Jurkat, Clone E6-1 (cell line): Measurements from ENCODE around the gene IL15RA.

Source experiments
- DNase-seq: peaks from one replicate; pipeline ENCODE4 v3.0.0-alpha.2; 2011; ENCODE audit warnings: low read depth, low spot score
- H3K4me3 ChIP-seq: 2 replicates; pipeline ENCODE4 v1.5.1; 2011; ENCODE audit warnings: mild to moderate bottlenecking, low read length, control low read depth, moderate library complexity

IL15RA gene

DNA sequence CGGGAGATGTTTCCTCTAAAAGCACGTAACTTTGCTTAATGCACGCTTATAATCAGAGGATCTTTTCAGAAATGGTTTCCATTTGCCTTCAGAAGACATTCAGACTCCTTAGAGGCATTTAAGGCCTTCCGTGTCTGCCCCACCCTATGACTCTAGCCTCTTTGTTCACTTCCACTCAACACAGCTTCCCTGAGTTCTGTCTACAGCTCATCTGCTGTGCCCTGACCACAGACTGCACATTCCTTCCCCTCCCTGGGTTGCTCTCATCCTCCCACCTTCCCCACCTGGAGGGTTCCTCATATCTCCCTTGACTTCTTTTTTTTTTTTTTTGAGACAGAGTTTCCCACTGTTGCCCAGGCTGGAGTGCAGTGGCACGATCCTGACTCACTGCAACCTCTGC lies 70.7 kb downstream of the IL15RA start:
- no peak for DNase-seq
- H3K4me3 ChIP-seq, result no peak overlapping the region

DNA sequence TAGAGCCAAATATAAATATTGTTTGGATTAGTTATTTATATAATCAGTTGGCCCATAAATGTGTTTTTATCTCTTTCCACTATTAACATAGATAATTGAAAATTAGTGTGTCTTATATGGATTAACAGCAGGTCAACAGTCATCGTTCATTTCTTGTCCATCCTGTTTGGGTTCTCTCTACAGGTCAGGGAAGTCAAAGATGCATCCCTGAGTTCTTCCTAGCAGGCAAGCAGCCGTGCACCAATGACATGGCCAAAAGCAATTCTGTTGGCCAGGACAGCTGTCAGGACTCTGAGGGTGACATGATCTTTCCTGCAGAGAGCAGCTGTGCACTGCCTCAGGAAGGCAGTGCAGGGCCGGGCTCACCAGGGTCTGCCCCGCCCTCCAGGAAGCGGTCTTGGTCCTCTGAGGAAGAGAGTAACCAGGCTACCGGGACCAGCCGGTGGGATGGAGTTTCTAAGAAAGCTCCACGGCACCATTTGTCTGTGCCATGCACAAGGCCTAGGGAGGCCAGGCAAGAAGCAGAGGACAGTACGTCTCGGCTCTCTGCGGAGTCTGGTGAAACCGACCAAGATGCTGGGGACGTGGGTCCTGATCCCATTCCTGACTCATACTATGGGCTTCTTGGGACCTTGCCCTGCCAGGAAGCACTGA lies 71.4 kb downstream of the IL15RA start:
- H3K4me3 ChIP-seq, result no peak overlapping the region
- DNase-seq, result no peak

DNA sequence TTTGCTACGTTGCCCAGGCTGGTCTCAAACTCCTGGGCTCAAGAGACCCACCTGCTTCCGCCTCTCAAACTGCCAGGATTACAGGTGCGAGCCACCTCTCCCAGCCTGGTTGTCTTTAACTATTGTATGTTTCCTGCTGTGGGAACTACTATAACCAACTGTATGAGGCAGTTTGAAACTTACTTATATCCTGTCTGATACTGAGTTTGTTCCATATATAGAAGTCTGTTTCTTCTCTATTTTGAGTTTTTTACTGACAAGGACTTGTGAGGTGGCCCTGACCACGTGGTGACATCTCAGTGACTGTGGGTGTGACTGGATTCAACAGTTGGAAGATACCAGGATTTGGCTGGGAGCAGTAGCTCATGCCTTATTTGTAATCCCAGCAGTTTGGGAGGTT lies 73.1 kb downstream of the IL15RA start:
- DNase-seq, result no peak
- H3K4me3 ChIP-seq, result no peak overlapping the region

DNA sequence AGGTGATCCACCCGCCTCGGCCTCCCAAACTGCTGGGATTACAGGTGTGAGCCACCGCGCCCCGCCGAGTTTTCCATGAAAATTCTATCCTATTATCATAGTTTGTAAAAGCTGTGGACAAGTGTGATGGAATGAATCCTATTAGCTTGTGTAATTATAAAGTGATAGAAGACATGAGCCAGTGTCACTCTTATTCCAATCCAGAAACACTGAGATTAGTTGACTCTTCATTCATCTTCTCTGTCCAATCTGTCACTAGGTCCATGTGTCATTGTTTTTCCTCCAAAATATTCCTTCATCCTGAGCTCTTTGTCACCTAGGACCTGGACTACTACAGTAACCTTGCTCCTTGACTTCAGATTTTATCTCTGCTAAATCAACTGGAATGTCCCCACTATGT lies 73.8 kb downstream of the IL15RA start:
- no peak overlapping the region for H3K4me3 ChIP-seq
- no peak for DNase-seq

DNA sequence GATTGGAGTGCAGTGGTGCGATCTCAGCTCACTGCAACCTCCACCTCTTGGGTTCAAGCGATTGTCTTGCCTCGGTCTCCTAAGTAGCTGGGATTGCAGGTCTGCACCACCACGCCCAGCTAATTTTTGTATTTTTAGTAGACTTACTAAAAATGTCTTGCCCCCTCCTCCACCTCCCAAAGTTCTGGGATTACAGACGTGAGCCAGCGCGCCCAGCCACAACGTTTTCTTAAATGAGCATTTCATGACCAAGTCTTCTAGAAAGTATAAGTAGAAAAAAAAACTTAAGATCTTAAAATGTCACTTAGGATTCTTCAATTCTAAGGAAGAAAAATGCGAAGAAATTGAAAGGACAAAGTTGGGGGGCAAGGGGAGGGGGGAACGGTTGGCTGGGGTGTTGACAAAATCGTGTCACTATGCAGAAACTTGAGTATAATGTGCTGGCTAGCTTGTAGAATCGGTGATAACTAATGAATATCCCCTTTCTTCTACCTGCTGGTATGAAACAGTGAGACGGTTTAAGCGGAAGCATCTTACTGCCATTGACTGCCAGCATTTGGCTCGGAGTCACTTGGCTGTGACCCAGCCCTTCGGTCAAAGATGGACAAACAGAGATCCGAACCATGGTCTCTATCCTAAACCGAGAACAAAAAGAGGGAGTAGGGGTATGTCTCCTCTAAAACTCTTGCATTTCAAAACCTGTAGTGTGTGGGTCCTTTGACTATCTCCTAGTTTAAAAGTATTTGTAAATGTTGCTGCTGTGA lies 74.7 kb downstream of the IL15RA start:
- DNase-seq, result no peak
- no peak overlapping the region for H3K4me3 ChIP-seq
